SIG-M5 treated with dmso at 0.1 percent for 504 hours (cell line): ENCODE results near the gene ZNF726.
"Not testable (repeated sequence)": the region's sequence is repeated elsewhere in the genome, so short reads cannot be mapped to it uniquely, and the experiment has no call there.

Source experiments
- DNase-seq: peaks from one replicate; lab custom pipeline; 2025; ENCODE audit not compliant: unreplicated experiment; lab: John Stamatoyannopoulos, UW

Gene ZNF726

DNA sequence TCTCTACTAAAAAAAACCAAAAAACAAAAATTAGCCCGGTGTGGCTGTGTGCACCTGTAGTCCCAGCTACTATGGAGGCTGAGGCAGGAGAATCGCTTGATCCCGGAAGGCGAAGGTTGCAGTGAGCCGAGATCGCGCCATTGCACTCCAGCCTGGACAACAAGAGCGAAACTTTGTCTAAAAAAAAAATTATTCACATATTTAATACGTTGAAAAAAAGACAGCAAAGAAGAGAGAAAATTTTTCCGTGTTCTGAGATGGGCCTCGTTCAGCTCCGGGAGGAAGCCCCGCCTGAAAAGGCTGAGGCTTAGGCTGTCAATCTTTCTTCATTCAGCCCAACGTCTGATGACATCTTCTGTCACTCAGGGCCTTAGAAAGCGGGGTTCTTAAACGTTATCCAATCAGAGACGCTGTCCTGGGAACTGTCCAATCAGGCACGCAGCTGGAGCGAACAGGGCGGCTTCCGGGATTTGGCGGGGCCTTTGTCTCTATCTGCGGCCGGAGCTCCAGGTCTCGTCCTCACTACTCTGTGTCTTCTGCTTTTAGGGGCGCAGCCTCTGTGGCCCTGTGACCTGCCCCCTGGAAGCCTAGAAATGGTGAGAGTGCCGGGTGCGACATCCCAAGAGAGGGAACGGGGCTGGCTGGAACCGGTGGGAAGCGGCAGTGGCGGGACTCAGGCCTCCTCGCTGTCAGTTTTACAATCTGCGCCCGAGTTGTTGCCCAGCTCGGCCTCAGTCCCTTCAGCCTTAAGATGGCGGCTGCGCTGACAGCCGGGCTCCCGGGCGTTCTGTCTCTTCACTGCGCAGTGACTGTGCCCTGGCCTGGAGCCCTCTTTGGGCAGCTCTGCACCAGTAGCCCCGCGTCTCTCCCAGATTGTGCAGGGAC is at the start of gene ZNF726:
TSS of gene ZNF726 (plus strand) at position 485 of the 885 bp plus-strand sequence. CDS start at position 594, 109 bp downstream.
- peak; percentile 34 for DNase-seq

DNA sequence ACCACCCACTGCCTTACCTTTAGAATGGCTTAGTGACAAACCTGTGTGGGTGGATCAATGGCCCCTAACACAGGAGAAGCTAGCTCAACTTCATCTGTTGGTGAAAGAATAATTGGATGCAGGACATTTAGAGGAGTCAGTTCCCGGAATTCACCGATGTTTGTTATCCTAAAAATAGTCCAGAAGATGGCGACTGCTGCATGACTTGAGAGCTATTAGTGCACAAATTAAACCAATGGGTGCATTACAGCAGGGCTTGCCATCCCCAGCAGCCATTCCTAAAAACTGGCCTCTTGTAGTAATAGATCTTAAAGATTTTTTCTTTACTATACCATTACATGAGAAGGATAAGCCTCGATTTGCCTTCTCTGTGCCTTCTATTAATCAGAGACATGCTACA is 46.8 kb upstream of the ZNF726 start:
- no peak for DNase-seq

DNA sequence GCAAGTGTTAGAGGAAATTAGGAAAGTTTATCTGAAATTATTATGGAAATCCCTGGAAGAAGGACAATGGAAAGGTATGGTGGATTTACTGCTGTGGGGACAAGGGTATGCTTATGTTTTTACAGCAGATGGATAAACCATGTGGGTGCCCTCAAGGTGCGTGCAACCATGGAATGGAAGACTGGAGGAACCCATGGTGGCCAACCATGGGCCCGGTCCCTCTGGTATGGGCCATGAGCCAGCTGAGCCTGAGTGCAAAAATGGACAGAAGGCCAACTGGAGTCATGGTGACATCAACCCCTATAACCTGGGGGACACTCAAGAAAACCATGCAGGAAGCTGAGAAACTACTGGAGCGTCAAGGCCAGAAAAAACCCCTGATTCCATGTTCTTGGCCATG is 46.1 kb upstream of the ZNF726 start:
- no peak for DNase-seq

DNA sequence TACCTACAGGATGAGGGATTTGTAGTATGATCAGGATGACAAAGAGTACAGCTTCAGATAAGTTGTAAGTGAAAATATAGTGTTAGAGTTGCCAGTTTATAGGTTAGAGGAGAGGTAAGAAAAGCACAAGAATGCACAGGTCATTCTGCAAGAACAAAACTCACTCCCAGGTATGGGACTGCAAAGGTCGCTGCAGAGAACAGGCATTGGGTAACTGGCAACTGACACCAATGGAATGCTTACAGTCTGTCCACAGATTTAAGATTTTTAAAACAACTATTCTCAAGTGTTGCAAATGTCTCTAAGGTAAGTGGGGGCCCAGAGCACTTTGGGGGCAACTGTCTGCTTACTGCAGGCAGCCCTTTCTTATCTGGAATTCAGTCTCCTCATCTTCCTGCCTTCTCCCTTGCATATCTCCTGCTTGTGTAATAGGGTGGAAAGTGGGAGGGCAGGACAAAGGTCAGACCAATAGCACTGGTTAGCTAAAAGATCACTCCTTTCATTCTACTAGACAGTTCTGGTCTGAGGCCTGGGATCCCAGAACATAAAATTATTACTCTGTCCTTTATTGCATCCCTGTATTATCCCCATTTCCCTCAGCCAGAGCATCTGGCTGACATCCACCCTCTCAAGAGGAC is 42.3 kb upstream of the ZNF726 start:
- no peak for DNase-seq

DNA sequence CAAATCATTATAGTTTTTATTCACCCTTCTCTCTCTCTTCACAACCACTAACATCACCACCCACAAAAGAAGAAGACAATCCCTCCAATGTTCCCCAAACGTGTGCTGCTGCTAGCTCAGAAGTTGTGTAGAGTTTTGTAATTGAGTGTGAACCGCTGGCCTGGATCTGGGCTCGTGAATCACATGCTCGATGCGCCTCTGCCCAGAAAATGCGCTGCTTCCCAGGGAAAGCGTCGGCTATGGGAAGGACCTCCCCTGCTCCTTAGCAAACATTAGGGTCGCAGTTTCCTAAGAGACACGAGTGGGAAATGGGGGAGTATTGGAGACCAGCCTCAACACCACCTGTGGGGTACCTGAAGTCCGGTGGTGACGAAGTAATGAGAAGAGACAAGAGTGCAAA is 38.4 kb upstream of the ZNF726 start:
- DNase-seq = no peak

DNA sequence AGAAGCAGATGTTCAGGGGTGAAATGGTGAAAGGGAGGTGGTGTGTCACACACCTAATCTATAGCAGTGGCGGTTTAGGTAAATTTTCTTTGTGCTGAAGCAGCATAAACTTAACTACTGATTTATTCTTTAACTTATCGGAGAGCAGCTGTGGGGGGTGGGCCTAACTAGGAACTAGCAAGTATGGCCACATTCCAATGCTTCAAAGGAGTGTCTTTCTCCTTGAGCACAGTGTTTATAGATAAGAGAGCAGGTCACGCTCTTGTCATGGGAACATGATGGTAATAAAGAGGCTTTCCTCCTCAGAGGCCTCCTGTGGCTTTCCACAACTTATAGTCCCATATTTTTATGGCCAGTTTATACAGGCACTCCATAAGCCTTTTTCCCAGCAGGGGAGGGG is 37.9 kb upstream of the ZNF726 start:
- DNase-seq = not testable (repeated sequence)

DNA sequence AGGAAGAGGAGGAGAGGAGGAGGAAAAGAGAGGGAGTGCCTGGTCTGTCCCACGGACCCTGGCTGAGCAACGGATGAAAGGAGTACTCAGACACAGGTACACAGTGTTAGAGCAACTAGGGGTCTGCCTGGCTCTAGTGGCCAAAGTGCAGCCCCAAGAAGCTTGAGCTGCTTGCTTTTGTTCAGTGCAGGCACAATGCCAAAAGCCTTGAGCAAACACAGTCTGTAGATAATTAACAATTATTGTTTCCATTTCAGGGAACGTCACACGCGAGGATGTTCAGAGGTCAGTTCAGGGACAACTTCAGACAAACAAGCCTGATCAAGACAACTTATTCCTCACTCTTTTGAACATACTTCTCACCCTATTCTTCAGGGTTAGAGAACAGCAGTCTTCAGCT is 32.2 kb upstream of the ZNF726 start:
- no peak for DNase-seq

DNA sequence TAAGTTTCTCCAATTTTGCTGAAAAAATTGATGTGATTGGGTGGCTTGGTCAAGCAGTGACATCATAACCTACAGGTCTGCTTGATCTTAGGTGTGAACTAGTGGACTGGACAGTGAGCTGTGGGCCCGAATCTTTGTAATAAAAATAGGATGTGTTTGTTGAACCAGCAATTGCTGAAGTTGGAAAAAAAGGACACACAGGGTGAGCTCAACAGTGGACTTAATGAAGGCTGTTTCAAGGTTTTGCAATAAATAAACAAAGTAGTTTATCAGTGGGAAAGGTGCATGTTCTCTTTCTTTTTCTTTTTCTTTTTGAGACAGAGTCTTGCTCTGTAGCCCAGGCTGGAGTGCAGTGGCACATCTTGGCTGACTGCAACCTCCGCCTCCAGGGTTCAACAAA is 30.3 kb upstream of the ZNF726 start:
- no peak for DNase-seq

DNA sequence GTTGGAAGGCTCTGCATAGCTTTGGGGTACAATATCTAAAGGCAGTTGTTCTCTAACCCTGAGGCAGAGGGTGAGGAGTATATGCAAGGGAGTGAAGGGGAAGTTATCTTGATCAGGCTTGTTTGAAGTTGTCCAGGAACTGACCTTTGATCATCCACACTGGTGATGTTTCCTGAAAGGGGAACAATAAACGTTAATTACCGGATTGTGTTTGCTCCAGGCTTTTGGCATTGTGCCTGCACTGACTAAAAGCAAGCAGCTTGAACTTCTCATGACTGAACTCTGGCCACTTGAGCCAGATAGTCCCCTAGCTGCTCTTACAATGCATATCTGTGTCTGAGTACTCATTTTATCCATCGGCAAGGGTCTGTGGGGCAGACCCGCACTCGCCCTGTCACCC is 27.0 kb upstream of the ZNF726 start:
- DNase-seq = no peak

DNA sequence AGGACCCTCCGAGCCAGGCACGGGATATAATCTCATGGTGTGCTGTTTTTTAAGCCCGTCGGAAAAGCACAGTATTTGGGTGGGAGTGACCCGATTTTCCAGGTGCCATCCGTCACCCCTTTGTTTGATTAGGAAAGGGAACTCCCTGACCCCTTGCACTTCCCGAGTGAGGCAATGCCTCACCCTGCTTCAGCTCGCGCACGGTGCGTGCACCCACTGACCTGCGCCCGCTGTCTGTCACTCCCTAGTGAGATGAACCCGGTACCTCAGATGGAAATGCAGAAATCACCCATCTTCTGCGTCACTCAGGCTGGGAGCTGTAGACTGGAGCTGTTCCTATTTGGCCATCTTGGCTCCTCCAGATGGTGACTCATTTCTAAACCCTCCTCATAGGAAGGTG is 18.6 kb upstream of the ZNF726 start:
- not testable (repeated sequence) for DNase-seq

DNA sequence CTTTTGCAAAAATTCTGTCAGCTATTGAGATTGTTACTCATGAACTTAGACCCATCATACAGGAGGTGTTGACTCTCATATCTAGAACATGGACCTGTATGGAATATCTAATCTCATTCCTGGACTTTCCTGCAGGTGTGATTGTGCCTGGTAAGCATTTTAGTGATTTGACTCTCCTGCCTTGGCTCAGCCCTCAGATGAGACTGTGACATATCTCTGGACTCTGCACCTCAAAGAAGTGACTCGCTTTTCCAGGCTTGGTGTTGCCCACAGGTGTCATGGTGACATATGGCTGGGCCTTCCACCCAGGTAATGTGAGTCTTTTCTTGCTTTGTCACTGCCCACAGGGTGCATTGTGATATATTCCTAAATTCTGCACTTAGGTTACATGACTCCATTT is 17.8 kb upstream of the ZNF726 start:
- no peak for DNase-seq

DNA sequence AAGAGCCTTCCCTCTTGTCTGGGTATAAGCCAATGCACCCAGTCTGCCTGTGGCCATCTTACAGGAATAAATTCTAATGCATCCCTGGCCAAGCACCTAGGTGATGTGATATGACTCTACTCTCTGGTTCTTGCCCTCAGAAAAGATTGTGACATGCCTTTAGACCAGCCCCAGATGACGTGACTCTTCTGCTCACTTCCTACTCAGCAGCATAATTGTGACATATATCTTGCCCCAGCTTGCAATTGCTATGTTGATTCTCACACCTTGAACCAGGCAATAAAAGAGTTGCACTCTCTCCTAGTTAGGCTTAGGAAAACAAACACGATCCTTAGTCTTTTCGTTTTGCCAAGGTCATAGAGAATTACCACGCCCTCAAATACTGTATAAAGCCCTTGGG is 13.3 kb upstream of the ZNF726 start:
- no peak for DNase-seq

DNA sequence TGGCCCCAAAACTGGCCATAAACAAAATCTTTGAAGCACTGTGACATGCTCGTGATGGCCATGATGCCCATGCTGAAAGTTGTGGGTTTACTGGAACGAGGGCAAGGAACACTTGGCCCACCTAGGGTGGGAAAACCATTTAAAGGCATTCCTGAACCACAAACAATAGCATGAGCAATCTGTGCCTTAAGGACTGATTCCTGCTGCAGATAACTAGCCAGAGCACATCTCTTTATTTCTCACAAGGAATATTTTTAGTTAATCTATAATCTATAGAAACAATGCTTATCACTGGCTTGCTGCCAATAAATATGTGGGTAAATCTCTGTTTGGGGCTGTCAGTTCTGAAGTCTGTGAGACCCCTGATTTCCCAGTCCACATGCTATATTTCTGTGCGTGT is 10.3 kb upstream of the ZNF726 start:
- DNase-seq = no peak

DNA sequence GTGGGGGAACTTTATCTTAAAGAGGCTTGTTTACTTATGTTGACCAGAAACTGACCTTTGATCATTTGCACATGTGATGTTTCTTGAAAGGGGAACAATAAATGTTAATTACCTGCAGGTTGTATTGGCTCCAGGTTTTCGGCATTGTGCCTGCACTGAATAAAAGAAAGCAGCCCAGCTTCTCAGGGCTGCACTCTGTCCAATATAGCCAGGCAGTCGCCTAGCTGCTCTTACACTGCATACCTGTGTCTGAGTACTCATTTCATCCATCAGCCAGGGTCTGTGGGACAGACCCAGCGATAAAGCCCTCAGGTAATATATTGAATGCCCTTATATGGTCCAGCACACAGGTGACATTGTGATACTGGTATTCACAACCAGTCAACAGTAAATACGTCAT is 8.9 kb upstream of the ZNF726 start:
- no peak for DNase-seq

DNA sequence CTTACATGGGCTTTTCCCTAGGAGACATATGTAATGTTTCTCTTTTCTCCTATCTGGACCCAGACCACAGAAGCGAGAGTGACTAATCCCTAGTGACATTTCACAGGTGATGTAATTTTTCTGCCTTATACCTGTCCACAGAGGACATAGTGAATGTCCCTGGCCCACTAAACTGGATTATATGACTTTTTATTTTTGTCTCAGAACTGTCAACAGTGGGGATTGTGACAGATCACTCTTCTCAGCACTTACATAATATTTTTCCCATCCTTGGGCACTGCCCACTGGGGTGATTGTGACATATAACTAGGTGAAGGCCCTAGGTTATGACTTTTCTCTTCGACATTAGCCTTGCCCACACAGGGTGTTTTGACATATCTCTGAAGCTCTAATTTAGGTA is 7.9 kb upstream of the ZNF726 start:
- DNase-seq = no peak

DNA sequence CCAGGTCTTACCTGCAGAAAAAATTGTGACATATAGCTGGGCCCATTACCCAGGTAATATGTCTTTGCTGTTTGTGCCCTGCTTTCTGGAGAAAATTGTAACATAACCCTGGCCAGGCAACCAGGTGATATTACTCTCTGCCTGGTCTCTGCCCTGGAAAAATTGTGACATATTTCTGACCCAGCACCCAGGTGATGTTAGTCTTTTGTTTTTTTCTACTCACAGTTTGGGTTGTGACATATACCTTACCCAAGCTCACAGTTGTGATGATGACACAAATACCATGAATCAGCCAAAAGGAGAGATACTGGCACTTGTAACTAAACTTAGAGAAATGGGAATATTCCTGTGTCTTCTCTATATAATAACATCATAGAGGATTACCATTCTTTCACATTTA is 6.5 kb upstream of the ZNF726 start:
- no peak for DNase-seq

DNA sequence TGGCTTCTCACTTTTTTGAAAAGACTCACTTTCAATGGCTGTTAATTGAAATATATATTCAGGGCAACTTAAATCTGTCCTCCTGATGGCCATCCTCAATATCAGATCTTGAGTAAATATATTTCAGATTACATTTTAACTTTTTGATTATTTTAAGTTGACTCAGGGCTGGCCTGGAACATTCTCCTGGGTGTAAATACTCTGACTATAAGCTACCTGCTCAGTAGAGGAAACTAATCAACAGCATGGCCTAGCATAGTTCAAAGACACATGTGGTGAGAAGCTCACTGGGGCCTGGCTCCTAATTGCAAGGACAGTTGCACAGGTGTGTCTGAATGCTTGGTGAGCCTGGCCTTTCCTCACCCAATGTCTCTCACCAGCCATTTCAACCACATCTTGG is 5.5 kb upstream of the ZNF726 start:
- no peak for DNase-seq

DNA sequence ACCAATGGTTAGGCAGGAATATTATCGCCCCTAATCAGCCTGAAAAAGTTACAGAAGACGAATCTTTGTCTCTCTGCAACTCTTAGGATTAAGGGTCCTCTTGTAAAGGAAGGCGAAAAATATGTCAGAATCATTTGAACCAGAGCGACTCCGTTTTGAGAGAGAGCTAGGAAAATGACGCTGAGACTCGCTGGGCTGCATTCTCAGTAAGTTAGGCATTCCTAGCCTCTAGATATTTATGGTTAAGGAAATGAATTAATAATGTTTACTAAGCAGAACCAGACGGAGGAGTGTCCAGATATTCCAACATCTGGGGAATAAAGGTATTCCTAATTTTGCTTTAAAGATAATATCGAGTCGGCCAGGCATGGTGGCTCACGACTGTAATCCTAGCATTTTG is 755 bp upstream of the ZNF726 start:
- no peak for DNase-seq

DNA sequence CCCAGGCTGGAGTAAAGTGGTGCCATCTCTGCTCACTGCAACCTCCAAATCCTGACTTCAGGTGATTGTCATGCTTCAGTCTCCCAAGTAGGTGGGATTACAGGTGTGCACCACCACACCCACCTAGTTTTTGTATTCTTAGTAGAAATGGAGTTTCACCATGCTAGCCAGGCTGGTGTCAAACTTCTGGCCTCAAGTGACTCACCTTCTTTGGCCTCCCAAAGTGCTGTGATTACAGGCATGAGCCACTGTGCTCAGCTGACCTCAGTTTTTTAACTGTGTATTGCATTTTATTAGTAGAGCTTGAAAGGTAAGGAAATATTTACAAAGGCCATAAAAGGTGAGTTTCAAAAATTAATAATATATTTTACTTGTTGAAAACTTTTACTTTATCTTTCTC is 2.3 kb downstream of the ZNF726 start:
- DNase-seq = no peak

DNA sequence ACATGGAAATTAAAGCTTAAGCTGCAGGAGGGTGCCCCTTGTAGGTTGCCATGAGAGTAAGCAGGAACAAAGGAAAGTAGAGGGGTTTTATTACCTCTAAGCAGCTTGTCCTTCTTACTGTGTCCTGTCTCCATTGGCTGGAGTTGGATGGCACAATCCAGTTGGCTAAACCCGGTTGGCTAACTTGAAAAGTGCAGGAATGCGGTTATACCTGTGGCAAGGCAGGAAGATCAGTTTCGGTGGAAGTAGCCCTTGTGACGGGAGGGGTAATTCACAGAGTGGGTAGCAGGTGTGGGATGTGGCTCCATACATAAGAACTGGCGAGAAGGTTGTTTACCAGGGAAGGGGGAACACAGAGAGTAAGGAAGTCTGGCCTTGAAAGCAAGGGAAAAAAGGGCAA is 3.2 kb downstream of the ZNF726 start:
- no peak for DNase-seq

DNA sequence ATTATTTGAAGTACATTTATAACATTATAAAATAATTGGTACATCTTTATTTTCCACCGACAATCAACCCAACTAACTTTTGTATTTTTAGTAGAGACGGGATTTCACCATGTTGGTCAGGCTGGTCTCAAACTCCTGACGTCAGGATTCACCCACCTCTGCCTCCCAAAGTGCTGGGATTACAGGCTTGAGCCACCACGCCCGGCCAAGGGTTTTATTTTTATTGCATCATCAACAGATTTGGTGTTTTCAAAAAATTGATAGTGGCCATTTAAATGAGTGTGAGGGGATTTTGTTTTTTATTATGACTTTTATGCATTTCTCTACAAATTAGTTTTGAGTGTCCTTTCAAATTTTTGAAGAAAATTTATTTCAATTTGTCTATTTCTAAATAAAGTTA is 10.6 kb downstream of the ZNF726 start:
- no peak for DNase-seq

DNA sequence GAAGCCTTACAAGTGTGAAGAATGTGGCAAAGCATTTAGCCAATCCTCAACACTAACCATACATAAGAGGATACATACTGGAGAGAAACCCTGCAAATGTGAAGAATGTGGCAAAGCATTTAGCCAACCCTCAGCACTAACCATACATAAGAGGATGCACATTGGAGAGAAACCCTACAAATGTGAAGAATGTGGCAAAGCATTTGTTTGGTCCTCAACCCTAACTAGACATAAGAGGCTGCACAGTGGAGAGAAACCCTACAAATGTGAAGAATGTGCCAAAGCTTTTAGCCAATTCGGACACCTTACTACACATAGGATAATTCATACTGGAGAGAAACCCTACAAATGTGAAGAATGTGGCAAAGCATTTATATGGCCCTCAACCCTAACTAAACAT is 18.2 kb downstream of the ZNF726 start:
- DNase-seq = no peak

DNA sequence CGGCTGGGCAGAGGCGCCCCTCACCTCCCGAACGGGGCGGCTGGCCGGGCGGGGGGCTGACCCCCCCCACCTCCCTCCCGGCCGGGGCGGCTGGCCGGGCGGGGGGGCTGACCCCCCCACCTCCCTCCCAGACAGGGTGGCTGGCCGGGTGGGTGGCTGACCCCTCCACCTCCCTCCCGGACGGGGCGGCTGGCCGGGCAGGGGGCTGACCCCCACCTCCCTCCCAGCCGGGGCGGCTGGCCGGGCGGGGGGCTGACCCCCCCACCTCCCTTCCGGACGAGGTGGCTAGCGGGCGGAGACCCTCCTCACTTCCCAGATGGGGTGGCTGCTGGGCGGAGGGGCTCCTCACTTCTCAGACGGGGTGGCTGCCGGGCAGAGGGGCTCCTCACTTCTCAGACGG is 22.3 kb downstream of the ZNF726 start:
- not testable (repeated sequence) for DNase-seq
